IPS-18a (cell line): ENCODE results near the gene KLK1.
"Not testable (repeated sequence)": the region's sequence is repeated elsewhere in the genome, so short reads cannot be mapped to it uniquely, and the experiment has no call there.

ENCODE experiments used
- H3K27ac ChIP-seq: one replicate; pipeline ENCODE4 v1.5.1; 2013; ENCODE audit warnings: low read length
- H3K27me3 ChIP-seq: one replicate; pipeline ENCODE4 v1.6.1; 2013; ENCODE audit warnings: mild to moderate bottlenecking, low read length; ENCODE audit not compliant: control insufficient read depth, insufficient read depth
- H3K36me3 ChIP-seq: one replicate; pipeline ENCODE4 v1.6.1; 2013; ENCODE audit warnings: low read depth, low read length; ENCODE audit not compliant: control insufficient read depth
- H3K4me1 ChIP-seq: one replicate; pipeline ENCODE4 v1.6.1; 2013; ENCODE audit warnings: low read depth, low read length; ENCODE audit not compliant: control insufficient read depth
- H3K4me3 ChIP-seq: one replicate; pipeline ENCODE4 v1.5.1; 2013; ENCODE audit warnings: low read length
- H3K9ac ChIP-seq: one replicate; pipeline ENCODE4 v1.6.1; 2013; ENCODE audit warnings: mild to moderate bottlenecking, low read length, moderate library complexity
- H3K9me3 ChIP-seq: one replicate; pipeline ENCODE4 v1.6.1; 2013; ENCODE audit warnings: low read depth, low read length; ENCODE audit not compliant: control insufficient read depth

KLK1 gene

DNA sequence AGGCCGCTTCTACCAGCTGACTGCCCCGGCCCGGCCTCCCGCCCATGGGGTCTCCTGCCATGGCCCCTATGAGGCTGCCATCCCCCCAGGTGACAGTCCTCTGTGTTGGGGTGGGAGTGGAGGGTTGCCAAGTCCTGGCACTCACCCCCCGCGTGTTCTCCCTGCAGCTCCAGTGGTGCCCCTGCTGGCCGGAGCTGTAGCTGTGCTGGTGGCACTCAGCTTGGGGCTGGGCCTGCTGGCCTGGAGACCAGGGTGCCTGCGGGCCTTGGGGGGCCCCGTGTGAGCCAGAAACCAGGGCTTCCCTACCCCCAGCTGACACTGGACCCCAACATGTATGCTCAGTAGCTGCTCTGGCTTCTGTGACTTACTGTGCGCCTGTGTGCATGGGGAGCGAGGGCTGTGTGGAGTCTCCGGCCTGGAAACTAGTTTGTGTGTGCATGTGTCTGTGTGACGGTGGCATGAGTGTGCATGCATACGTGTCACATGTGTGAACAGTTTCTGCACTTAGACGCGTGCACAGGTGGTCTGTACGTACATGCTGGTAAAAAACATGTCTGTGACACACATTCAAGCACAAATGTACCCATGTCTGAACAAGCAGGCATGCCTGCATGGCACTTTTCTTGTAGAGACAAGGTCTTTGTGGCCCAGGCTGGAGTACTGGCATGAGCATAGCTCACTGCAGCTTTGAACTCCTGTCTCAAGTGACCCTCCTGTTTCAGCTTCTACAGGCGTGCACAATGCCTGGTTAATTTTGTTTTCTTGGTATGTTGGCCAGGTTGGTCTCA is 28.5 kb downstream of the KLK1 start:
- no peaks in the 10 kb centered on the region for H3K27me3 ChIP-seq
- no peak overlapping the region for H3K4me3 ChIP-seq
- no peak overlapping the region for H3K9ac ChIP-seq
- H3K4me1 ChIP-seq, result no peaks in the 10 kb centered on the region
- H3K9me3 ChIP-seq, result no peaks in the 10 kb centered on the region
- peaks cover 38% of the 10 kb centered on the region for H3K36me3 ChIP-seq
- H3K27ac ChIP-seq, result no peak overlapping the region

- Histone ChIP-seq H3K36me3 (peaks cover 30% of the 10 kb centered on the region), H3K27ac (no peak overlapping the region), H3K9ac (no peak overlapping the region), H3K27me3 (no peaks in the 10 kb centered on the region), H3K4me1 (no peaks in the 10 kb centered on the region), H3K9me3 (no peaks in the 10 kb centered on the region), H3K4me3 (no peak overlapping the region)
Measured at GRCh38 chr19:50794074-50794875, 29.3 kb downstream of the KLK1 start.

GRCh38 chr19:50793558-50794065 is 30.0 kb downstream of the KLK1 start:
- no peaks in the 10 kb centered on the region for H3K27me3 ChIP-seq
- no peak overlapping the region for H3K27ac ChIP-seq
- H3K4me1 ChIP-seq, result no peaks in the 10 kb centered on the region
- no peak overlapping the region for H3K9ac ChIP-seq
- no peaks in the 10 kb centered on the region for H3K9me3 ChIP-seq
- H3K36me3 ChIP-seq, result peaks cover 23% of the 10 kb centered on the region
- no peak overlapping the region for H3K4me3 ChIP-seq

GRCh38 chr19:50792272-50793250 is 31.0 kb downstream of the KLK1 start:
- Histone ChIP-seq H3K27ac (no peak overlapping the region), H3K27me3 (no peaks in the 10 kb centered on the region), H3K36me3 (peaks cover 12% of the 10 kb centered on the region), H3K4me3 (no peak overlapping the region), H3K9ac (no peak overlapping the region), H3K4me1 (no peaks in the 10 kb centered on the region), H3K9me3 (no peaks in the 10 kb centered on the region)

DNA sequence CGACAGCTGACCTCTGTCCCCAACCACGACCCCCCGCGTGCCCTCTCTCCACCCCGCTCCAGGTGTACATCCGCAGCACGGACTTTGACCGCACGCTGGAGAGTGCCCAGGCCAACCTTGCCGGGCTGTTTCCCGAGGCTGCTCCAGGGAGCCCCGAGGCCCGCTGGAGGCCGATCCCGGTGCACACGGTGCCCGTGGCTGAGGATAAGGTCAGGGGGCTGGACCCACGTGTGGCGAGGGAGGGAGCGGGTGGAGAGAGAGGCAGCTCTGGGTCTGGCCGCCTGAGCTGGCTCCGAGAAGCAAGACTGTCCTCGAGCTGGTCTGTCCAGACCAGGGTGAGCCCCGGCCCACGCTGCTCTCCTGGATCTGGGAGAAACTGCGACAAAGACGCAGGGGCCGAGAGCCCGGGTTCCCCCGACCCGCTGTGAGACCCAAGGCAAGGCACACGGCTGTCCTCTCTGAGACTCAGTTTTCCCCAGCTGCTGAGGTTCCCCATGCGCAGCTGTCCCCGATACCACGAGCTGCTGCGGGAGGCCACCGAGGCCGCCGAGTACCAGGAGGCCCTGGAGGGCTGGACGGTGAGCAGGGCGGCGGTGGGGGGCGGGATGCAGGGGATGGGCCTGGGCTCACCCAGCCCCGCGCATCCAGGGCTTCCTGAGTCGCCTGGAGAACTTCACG is 31.9 kb downstream of the KLK1 start:
- no peak overlapping the region for H3K27ac ChIP-seq
- peaks cover 6% of the 10 kb centered on the region for H3K36me3 ChIP-seq

GRCh38 chr19:50790922-50791467 is 32.6 kb downstream of the KLK1 start:
- H3K27ac ChIP-seq, result no peak overlapping the region
- H3K9ac ChIP-seq, result no peak overlapping the region
- no peaks in the 10 kb centered on the region for H3K9me3 ChIP-seq
- no peaks in the 10 kb centered on the region for H3K4me1 ChIP-seq
- no peaks in the 10 kb centered on the region for H3K27me3 ChIP-seq
- no peak overlapping the region for H3K4me3 ChIP-seq
- H3K36me3 ChIP-seq, result peaks cover 6% of the 10 kb centered on the region

More for the DNA sequence above, 31.9 kb downstream of the KLK1 start:
- Histone ChIP-seq H3K9ac (no peak overlapping the region), H3K4me3 (no peak overlapping the region), H3K27me3 (no peaks in the 10 kb centered on the region), H3K4me1 (no peaks in the 10 kb centered on the region), H3K9me3 (no peaks in the 10 kb centered on the region)

DNA sequence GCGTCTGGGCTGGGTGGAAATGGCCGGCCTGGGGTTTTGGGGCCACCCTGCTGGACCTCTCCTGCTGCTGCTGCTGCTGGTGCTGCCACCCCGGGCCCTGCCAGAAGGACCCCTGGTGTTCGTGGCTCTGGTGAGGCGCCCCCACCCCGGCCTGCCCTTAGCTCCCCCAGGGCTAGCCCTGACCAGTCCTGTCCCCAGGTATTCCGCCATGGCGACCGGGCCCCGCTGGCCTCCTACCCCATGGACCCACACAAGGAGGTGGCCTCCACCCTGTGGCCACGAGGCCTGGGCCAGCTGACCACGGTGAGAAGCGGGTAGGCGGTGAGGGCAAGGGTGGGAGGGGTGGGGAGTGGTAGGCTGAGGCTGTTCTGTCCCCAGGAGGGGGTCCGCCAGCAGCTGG is 33.2 kb downstream of the KLK1 start, which contains the start of gene ACP4:
Gene ACP4, plus strand, starts transcription at position 20 of the 400 bp plus-strand sequence. Its CDS starts 0 bp downstream, at position 20.
- H3K4me3 ChIP-seq, result no peak within 1 kb of the TSS
- H3K9me3 ChIP-seq, result no peaks in the 10 kb centered on the region
- H3K9ac ChIP-seq, result no peak within 1 kb of the TSS
- H3K4me1 ChIP-seq, result no peaks in the 10 kb centered on the region
- H3K36me3 ChIP-seq, result peaks cover under 1% of the 10 kb centered on the region
- H3K27ac ChIP-seq, result no peak within 1 kb of the TSS
- no peaks in the 10 kb centered on the region for H3K27me3 ChIP-seq

DNA sequence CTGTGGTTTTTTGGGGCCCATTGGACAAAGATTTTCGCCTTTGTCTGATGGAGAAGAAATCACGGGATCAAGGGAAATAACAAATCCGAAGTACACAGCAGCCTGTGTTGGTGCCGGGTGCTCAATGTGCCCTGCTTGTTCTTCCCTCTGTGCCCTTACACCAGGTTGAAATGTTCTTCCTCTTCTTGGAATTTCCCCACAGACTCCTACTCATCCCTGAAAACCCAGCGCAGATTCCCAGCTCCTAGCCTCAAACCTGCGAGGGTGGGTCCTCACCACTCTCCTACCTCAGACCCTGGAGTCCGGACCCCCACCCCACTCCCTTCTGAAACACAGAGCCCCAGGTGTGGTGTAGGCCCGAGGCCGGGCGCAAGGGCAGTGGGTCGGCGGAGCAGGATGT is 38.3 kb downstream of the KLK1 start:
- no peak overlapping the region for H3K4me3 ChIP-seq
- H3K4me1 ChIP-seq, result no peaks in the 10 kb centered on the region
- no peak overlapping the region for H3K9ac ChIP-seq

GRCh38 chr19:50784710-50785109 is 38.9 kb downstream of the KLK1 start:
- H3K4me3 ChIP-seq, result no peak overlapping the region
- no peaks in the 10 kb centered on the region for H3K4me1 ChIP-seq
- no peak overlapping the region for H3K27ac ChIP-seq
- peaks cover 19% of the 10 kb centered on the region for H3K27me3 ChIP-seq
- no peaks in the 10 kb centered on the region for H3K36me3 ChIP-seq
- H3K9me3 ChIP-seq, result no peaks in the 10 kb centered on the region
- no peak overlapping the region for H3K9ac ChIP-seq

More for the DNA sequence above, 38.3 kb downstream of the KLK1 start:
- Histone ChIP-seq H3K27me3 (peaks cover 13% of the 10 kb centered on the region), H3K36me3 (no peaks in the 10 kb centered on the region), H3K9me3 (no peaks in the 10 kb centered on the region), H3K27ac (no peak overlapping the region)

- not testable (repeated sequence) for H3K4me1 ChIP-seq, H3K27ac ChIP-seq, H3K9me3 ChIP-seq, H3K4me3 ChIP-seq, H3K9ac ChIP-seq, H3K36me3 ChIP-seq
- H3K27me3 ChIP-seq, result peaks cover 28% of the 10 kb centered on the region
Measured at GRCh38 chr19:50783848-50784152, 39.8 kb downstream of the KLK1 start.
